ENCODE data around the gene ATP2A3. TPM values are rescaled to one million over a fixed set of nuclear protein-coding genes. Genes with fewer than 3 reads are reported as not detected.

ATP2A3 gene
- total and polyA plus RNA-seq, 8 donors = 5.8 to 53.5 (median 7.4) TPM

GRCh38 chr17:3968015-3968414, 3.8 kb upstream of the ATP2A3 start:
- Histone ChIP-seq H3K4me1 (peaks cover 3 to 34% of the 10 kb centered on the region in 2 donors), H3K27me3 (peaks cover 0 to 22% of the 10 kb centered on the region in 2 donors), H3K4me3 (no peak overlapping the region), H3K9me3 (no peaks in the 10 kb centered on the region), H3K27ac (no peak overlapping the region), H3K36me3 (no peaks in the 10 kb centered on the region)
- intact Hi-C loops (cut with DNase I) = no loop called here
- DNase-seq = no peak
- ATAC-seq = no peak
- no peak for TF ChIP-seq CTCF (IDR thresholded peaks at IDR 0.05)

GRCh38 chr17:3966720-3967363, 2.6 kb upstream of the ATP2A3 start:
- Histone ChIP-seq H3K27me3 (peaks cover 0 to 16% of the 10 kb centered on the region in 2 donors), H3K4me1 (peaks cover 3 to 36% of the 10 kb centered on the region in 2 donors), H3K27ac (no peak overlapping the region), H3K9me3 (no peaks in the 10 kb centered on the region), H3K36me3 (no peaks in the 10 kb centered on the region), H3K4me3 (no peak overlapping the region)
- intact Hi-C loops (cut with DNase I) = no loop called here
- DNase-seq (no peak), ATAC-seq (no peak)
- TF ChIP-seq CTCF (IDR thresholded peaks at IDR 0.05) = no peak

DNA sequence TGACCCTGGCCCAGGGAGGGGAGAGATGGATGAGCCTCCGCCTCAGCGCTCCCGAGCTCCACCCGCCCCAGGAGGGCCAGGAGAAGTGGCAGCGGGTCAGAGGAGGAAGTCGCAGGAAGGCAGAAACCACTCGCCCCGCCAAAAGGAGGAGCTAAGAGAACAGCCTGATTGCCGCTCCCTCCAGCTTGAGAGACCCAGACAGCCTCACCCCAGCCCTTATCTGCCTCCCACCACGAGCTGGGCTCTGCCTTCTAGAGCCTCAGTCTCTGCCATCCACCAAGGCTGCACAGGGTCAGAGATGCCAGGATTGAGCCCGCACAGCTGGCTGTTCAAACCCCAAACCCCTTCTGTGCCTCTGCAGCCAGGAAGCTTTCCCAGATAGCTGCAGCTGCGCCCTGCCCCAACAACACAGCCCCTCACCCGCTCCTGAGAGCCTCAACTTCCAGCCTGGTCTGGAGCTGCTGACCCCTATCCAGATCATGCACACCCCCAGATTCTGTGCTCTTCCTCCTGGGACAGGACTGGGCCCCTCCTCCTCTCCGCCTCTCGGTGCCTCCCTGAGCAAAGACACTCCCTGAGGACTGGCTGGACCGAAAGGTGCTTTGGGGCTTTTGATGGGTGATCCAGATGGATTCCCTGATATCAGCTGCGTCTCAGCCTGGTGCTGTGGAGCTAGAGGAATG, 1.0 kb upstream of the ATP2A3 start:
- DNase-seq (peak in 3 of 4 donors; percentile 46 to 92 (median 87)), ATAC-seq (peak; percentile 90)
- Histone ChIP-seq H3K27me3 (peaks cover 0 to 16% of the 10 kb centered on the region in 2 donors), H3K27ac (peak overlapping the region; percentile 53 to 90), H3K9me3 (no peaks in the 10 kb centered on the region), H3K36me3 (no peaks in the 10 kb centered on the region), H3K4me1 (peaks cover 3 to 52% of the 10 kb centered on the region in 2 donors), H3K4me3 (peak overlapping the region; percentile 41 to 66)
- TF ChIP-seq CTCF (IDR thresholded peaks at IDR 0.05) = no peak
- intact Hi-C loops (cut with DNase I) = no loop called here

DNA sequence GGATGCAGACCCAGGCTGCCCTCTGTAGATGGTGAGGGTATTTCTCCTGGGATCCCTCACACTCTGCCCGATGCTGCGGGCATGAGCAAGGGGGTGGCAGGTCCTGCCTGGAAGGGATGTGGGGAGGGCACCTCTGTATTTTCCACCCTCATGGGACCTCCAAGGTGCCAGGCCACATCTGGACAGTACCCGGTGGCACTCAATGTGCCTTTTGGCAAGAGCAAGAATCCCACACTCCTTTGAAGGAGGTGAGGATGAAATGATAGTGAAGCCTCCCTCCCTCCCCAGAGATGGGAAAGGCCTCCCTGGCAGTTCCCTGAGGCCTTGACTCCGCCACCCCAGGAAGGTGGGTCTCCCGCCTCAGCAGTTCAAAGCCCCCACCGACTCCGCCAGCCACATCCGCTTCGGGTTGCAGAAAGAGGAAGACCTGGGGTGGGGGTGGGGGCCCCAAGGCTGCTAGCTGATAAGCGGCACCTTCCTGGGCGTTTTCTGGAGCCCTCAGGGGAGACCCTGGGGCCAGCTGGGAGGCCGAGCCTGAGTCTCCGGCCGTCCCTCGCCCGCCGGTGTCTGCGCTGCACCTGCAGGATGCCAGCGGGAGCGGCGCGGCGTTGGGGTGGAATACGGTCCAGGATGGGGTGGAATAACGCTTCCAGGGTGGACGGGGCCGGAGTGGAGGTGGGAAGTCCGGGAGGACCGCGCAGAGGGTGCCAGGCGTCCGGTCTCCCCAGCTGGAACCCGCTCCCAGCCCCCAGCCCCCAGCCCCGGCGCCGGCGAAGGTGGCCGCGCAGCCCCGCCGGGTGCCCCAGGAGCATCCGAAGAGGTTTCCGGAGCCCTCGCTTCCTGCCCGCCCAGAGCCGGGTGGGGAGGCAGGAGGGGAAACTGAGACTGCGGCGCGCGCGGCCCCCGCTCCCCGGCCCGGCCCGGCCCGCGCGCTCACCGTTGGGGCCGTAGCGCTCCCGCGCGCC, 718 bp downstream of the ATP2A3 start:
- DNase-seq (peak in 2 of 4 donors; percentile 63 to 86), ATAC-seq (no peak)
- Histone ChIP-seq H3K27ac (peak overlapping the region in 1 of 2 donors; percentile 90), H3K27me3 (peaks cover 0 to 16% of the 10 kb centered on the region in 2 donors), H3K4me3 (peak overlapping the region in 1 of 2 donors; percentile 66), H3K36me3 (no peaks in the 10 kb centered on the region), H3K4me1 (peaks cover 9 to 67% of the 10 kb centered on the region in 2 donors), H3K9me3 (no peaks in the 10 kb centered on the region)
- TF ChIP-seq CTCF (IDR thresholded peaks at IDR 0.05) = no peak
- intact Hi-C loops (cut with DNase I) = no loop called here

All from left lung (tissue), 10 donors.